Kidney (tissue), 14 donors: ENCODE results near the gene NOP9. TPM values are rescaled to one million over a fixed set of nuclear protein-coding genes. Genes with fewer than 3 reads are reported as not detected.

Source experiments
- DNase-seq, 5 donors: peaks; one replicate each; pipeline ENCODE4 v3.0.0-alpha.2; 2013 to 2020
- FAIRE-seq: peaks from 2 replicates; lab custom pipeline; 2012; peaks lifted over from hg19 to GRCh38; lab: Jason Lieb, UNC
- H3K27ac ChIP-seq, 2 donors: one replicate each; pipeline ENCODE4 v1.7.0; 2013; ENCODE audit warnings: low read depth in 2 of 2, low read length in 2 of 2, inconsistent platforms in 1 of 2
- H3K27me3 ChIP-seq: one replicate; pipeline ENCODE4 v1.7.1; 2013; ENCODE audit warnings: low read length, inconsistent platforms; ENCODE audit not compliant: control insufficient read depth, insufficient read depth
- H3K36me3 ChIP-seq, 3 donors: one replicate each; pipeline versions ENCODE4 v1.7.0 to v1.7.1; 2013; ENCODE audit warnings: low read length in 3 of 3, control low read depth in 1 of 3, inconsistent platforms in 1 of 3; ENCODE audit not compliant: insufficient read depth in 3 of 3, control insufficient read depth in 2 of 3
- H3K4me1 ChIP-seq, 3 donors: one replicate each; pipeline versions ENCODE4 v1.7.0 to v1.7.1; 2013; ENCODE audit warnings: low read length in 3 of 3, inconsistent platforms in 1 of 3, low read depth in 1 of 3; ENCODE audit not compliant: control insufficient read depth in 2 of 3, insufficient read depth in 2 of 3
- H3K4me3 ChIP-seq, 3 donors: one replicate each; pipeline versions ENCODE4 v1.7.0 to v1.8.1; 2013; ENCODE audit warnings: low read length in 3 of 3, control low read depth in 1 of 3, inconsistent platforms in 1 of 3
- H3K9ac ChIP-seq, 3 donors: one replicate each; pipeline versions ENCODE4 v1.7.0 to v1.7.1; 2013; ENCODE audit warnings: low read length in 3 of 3, control low read depth in 1 of 3, inconsistent platforms in 1 of 3
- H3K9me3 ChIP-seq, 3 donors: one replicate each; pipeline versions ENCODE4 v1.7.0 to v1.7.1; 2013; ENCODE audit warnings: low read length in 3 of 3, control low read depth in 1 of 3, inconsistent platforms in 1 of 3; ENCODE audit not compliant: control insufficient read depth in 2 of 3, insufficient read depth in 1 of 3
- intact Hi-C: fragments of 100-400 bp; cut with DNase I; formaldehyde crosslinking; loops from one replicate; pipeline ENCODE4 v1.11.1; 2022
- polyA plus RNA-seq: library from polyadenylated mRNA; stranded (reverse); fragments of 350-450 nt; fragmentation: Illumina TruSeq; extraction: RNeasy Lipid Tissue Mini Kit (QIAGEN cat#74804); gene quantifications from one replicate; pipeline ENCODE4 v1.2.3, GENCODE V29; 2014; ENCODE audit warnings: low read depth, low replicate concordance; ENCODE audit not compliant: insufficient read depth
- total RNA-seq: library from RNA; stranded (reverse); fragmentation: NEBNext Ultra II Directional; extraction: Animal tissue kit (Norgen Biotek cat#: 25700); gene quantifications from one replicate; pipeline ENCODE4 v1.2.1, GENCODE V29; 2021
- TF ChIP-seq, protein P1 (sequence below): IDR thresholded peaks from 3 replicates; pipeline ENCODE4 v1.5.1; 2012; ENCODE audit warnings: mild to moderate bottlenecking, moderate library complexity, borderline replicate concordance; ENCODE audit not compliant: insufficient read depth; ENCODE audit errors: extremely low read depth
- donor health status: control.
- donor health status: control.
- donor health status: control.
- donor health status: control.
- donor health status: control.
- donor health status: DM: yes; HTN: yes; CAD: no.
- donor health status: Normal renal cell carcinoma (clear cell type).

The NOP9 gene
- total and polyA plus RNA-seq, 2 donors from 2014 or later: 8.6 to 25.7 TPM

DNA sequence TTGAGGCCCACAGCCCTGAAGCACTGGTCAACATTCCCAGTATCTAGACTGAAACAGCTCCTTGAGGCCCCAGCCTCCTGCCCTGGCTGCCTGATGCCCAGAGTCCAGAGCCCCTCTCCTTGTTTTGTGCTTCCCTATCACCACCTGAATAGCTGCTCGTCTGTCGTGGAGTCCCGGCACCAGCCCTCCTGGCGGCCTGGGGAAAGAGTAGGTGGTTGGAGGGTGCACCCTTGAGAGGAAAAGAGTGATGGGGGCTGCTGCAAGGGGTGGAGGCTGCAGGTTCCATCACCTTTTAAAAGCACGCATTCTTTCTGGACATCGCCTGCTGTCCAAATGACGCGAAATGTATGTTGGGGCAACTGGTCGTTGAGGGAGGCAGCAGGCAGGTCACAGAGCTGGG is 31.4 kb upstream of the NOP9 start:
- H3K27me3 ChIP-seq: no peaks in the 10 kb centered on the region
- H3K4me1 ChIP-seq: peaks cover 0 to 10% (median 0%) of the 10 kb centered on the region in 3 donors
- H3K4me3 ChIP-seq: no peak overlapping the region
- intact Hi-C loops: no loop called here
- no peak for FAIRE-seq
- H3K27ac ChIP-seq: no peak overlapping the region
- H3K9ac ChIP-seq: no peak overlapping the region
- DNase-seq: peak in 1 of 5 donors; percentile 54
- TF ChIP-seq, protein P1, sequence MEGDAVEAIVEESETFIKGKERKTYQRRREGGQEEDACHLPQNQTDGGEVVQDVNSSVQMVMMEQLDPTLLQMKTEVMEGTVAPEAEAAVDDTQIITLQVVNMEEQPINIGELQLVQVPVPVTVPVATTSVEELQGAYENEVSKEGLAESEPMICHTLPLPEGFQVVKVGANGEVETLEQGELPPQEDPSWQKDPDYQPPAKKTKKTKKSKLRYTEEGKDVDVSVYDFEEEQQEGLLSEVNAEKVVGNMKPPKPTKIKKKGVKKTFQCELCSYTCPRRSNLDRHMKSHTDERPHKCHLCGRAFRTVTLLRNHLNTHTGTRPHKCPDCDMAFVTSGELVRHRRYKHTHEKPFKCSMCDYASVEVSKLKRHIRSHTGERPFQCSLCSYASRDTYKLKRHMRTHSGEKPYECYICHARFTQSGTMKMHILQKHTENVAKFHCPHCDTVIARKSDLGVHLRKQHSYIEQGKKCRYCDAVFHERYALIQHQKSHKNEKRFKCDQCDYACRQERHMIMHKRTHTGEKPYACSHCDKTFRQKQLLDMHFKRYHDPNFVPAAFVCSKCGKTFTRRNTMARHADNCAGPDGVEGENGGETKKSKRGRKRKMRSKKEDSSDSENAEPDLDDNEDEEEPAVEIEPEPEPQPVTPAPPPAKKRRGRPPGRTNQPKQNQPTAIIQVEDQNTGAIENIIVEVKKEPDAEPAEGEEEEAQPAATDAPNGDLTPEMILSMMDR: no peak
- no peaks in the 10 kb centered on the region for H3K9me3 ChIP-seq
- H3K36me3 ChIP-seq: peaks cover 0 to 7% (median 7%) of the 10 kb centered on the region in 3 donors

DNA sequence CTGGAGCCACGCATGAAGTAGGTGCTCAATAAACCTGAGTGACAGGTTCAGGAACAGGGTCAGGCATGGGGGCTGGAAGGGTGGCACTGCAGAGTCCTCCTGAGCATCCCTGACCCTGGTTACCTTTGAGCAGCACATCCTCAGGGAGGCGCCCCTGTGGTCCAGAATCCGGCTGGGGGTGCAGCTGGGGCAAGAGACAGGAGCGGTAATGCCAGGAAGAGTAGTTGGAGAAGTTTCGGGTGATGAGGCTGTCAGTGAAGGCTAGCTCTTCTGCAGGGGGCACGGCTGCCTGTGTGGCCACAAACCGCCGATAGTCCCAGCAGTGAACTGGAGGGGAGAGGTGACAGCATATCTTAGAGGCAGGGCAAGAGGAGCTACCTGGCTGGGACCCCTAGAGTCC is 30.3 kb upstream of the NOP9 start:
- Histone ChIP-seq H3K9ac (no peak overlapping the region), H3K4me1 (peaks cover 0 to 10% (median 0%) of the 10 kb centered on the region in 3 donors), H3K9me3 (no peaks in the 10 kb centered on the region), H3K27me3 (no peaks in the 10 kb centered on the region), H3K36me3 (peaks cover 0 to 7% (median 7%) of the 10 kb centered on the region in 3 donors), H3K27ac (no peak overlapping the region), H3K4me3 (no peak overlapping the region)
- no peak for FAIRE-seq
- TF ChIP-seq, protein P1: no peak
- DNase-seq: peak in 1 of 5 donors; percentile 62
- intact Hi-C loops: no loop called here

DNA sequence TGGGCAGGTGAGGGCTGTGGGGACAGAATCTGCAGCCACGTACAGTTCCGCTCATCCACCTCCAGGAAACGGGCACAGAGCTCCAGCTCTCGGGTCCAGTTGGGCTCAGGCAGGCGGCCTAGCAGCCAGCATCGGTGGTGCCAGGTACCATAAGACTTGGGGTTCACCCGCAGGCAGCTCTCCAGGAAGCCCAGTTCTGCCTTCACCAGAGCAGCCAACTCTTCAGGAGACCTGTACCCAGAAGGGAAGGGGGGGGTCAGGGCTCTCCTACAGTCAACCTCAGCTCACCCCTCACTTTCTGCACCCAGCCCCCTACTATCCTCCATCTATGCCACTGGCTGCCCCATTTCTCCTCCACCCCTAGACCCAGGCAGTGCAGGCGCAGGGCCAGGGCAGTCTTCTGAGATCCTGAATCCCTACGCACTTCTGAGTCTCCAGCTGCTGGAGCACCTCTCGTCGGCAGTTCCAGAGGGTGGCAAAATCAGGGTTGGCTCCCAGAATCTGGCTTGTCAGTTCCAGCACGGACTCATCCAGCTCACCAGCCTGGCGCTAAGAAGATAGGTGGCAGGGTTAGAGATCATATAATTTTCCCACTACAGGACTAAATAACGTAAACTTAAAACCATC is 29.6 kb upstream of the NOP9 start:
- peak overlapping the region in 1 of 3 donors; percentile 95 for H3K4me3 ChIP-seq
- no peak overlapping the region for H3K9ac ChIP-seq
- peaks cover 0 to 7% (median 7%) of the 10 kb centered on the region in 3 donors for H3K36me3 ChIP-seq
- H3K9me3 ChIP-seq: no peaks in the 10 kb centered on the region
- H3K27ac ChIP-seq: no peak overlapping the region
- peaks cover 0 to 10% (median 0%) of the 10 kb centered on the region in 3 donors for H3K4me1 ChIP-seq
- intact Hi-C loops: no loop called here
- no peaks in the 10 kb centered on the region for H3K27me3 ChIP-seq
- TF ChIP-seq, protein P1: no peak
- FAIRE-seq: no peak
- peak in 1 of 5 donors; percentile 54 for DNase-seq
